Testis (tissue), 3 donors: ENCODE results near the gene RANBP17. TPM values are rescaled to one million over a fixed set of nuclear protein-coding genes. Genes with fewer than 3 reads are reported as not detected.
"Not testable (repeated sequence)": the region's sequence is repeated elsewhere in the genome, so short reads cannot be mapped to it uniquely, and the experiment has no call there.

Experiments
- DNase-seq: peaks from one replicate; pipeline ENCODE4 v3.0.0-alpha.2; 2019
- H3K27ac ChIP-seq, 2 donors: fragments of 200-600 bp; sonication (generic); one replicate each; pipeline ENCODE4 v1.5.1; 2019
- H3K27me3 ChIP-seq: fragments of 200-600 bp; sonication (generic); one replicate; pipeline ENCODE4 v1.5.1; 2019
- H3K36me3 ChIP-seq: fragments of 200-600 bp; sonication (generic); one replicate; pipeline ENCODE4 v1.5.1; 2017; ENCODE audit warnings: low read depth; ENCODE audit errors: missing control alignments
- H3K4me1 ChIP-seq: fragments of 200-600 bp; sonication (generic); one replicate; pipeline ENCODE4 v1.5.1; 2019
- H3K4me3 ChIP-seq, 2 donors: fragments of 200-600 bp; sonication (generic); one replicate each; pipeline ENCODE4 v1.5.1; 2017 to 2019
- H3K9me3 ChIP-seq: fragments of 200-600 bp; sonication (generic); one replicate; pipeline ENCODE4 v1.5.1; 2017
- POLR2A ChIP-seq: fragments of 450-650 bp; IDR thresholded peaks from one replicate; pipeline ENCODE4 v1.6.1; 2017; ENCODE audit warnings: antibody characterized with exemption, mild to moderate bottlenecking, moderate library complexity
- WGBS, 2 donors: methylation state at CpG; one replicate each; pipeline ENCODE4 v1.1.5; 2018; 5-methylcytosine and 5-hydroxymethylcytosine counted together
- intact Hi-C: fragments of 100-400 bp; cut with DNase I; formaldehyde crosslinking; loops from one replicate; pipeline ENCODE4 v1.15.1; 2023; ENCODE audit warnings: low total_unique reads
- polyA plus RNA-seq: library from polyadenylated mRNA; stranded (reverse); fragments of 350-450 nt; fragmentation: Illumina TruSeq; extraction: RNeasy Lipid Tissue Mini Kit (QIAGEN cat#74804); gene quantifications from one replicate; pipeline ENCODE4 v1.2.3, GENCODE V29; 2014; ENCODE audit warnings: low read depth, low replicate concordance; ENCODE audit not compliant: insufficient read depth
- total RNA-seq, 2 donors: library from RNA; depleted of rRNA; stranded (reverse); fragments of >200 nt; gene quantifications; one replicate each; pipeline ENCODE4 v1.2.3, GENCODE V29; 2016
- TF ChIP-seq, protein P1 (sequence below), 3 experiments: fragments of 450-650 bp in 2 of 3; fragments of 200-600 bp in 1 of 3; sonication (generic) in 1 of 3; IDR thresholded peaks; one replicate each; pipeline ENCODE4 v1.5.1; 2016 to 2019; ENCODE audit warnings: antibody characterized with exemption in 3 of 3, mild to moderate bottlenecking in 2 of 3, moderate library complexity in 1 of 3

RANBP17 gene
- total and polyA plus RNA-seq, 3 donors from 2014 or later, result 34.1 to 63.9 (median 58.2) TPM

DNA sequence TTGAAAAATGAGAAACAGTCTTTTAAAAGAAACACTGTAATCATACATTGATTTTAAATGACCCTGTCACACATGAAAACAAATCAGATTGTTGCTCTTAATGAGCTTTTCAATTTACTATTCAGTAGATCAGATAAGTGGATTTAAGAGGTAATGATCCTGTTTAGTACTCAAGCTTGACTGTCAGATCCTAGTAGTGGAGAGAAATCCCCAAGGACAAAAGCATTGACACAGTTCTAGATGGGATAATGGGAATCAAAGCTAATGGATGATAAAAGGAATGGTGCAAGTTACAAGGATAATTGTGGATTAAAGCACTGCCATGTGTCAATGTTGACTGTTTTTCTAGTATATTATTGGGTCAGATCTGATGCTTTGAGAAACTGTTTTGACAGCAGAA is 304.9 kb downstream of the RANBP17 start:
- Histone ChIP-seq H3K36me3 (no peaks in the 10 kb centered on the region), H3K4me1 (no peaks in the 10 kb centered on the region), H3K27ac (no peak overlapping the region), H3K27me3 (no peaks in the 10 kb centered on the region), H3K4me3 (no peak overlapping the region), H3K9me3 (no peaks in the 10 kb centered on the region)
- no peak for DNase-seq
- no peak for TF ChIP-seq POLR2A
- TF ChIP-seq, protein P1, sequence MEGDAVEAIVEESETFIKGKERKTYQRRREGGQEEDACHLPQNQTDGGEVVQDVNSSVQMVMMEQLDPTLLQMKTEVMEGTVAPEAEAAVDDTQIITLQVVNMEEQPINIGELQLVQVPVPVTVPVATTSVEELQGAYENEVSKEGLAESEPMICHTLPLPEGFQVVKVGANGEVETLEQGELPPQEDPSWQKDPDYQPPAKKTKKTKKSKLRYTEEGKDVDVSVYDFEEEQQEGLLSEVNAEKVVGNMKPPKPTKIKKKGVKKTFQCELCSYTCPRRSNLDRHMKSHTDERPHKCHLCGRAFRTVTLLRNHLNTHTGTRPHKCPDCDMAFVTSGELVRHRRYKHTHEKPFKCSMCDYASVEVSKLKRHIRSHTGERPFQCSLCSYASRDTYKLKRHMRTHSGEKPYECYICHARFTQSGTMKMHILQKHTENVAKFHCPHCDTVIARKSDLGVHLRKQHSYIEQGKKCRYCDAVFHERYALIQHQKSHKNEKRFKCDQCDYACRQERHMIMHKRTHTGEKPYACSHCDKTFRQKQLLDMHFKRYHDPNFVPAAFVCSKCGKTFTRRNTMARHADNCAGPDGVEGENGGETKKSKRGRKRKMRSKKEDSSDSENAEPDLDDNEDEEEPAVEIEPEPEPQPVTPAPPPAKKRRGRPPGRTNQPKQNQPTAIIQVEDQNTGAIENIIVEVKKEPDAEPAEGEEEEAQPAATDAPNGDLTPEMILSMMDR (IDR thresholded peaks at IDR 0.05), result no peak
- intact Hi-C loops, result no loop called here

DNA sequence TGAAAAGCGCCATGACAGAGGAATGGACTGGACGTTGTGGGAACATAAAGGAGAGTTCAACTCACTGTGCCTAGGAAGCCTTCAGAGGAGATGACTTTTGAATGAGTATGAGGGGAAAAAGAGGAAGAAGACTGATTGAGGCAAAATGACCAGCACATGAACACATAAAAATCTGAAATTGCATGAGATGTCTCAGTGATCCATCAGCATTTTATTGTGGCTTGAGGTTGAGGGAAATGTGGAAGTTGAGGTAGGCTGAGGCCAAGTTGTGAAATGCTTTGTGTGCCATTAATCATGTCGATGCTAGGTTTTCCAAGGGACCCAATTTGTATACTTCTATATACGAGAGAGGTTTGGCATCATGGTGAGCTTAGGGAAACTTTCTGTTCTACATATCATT is 306.4 kb downstream of the RANBP17 start:
- TF ChIP-seq, protein P1 (IDR thresholded peaks at IDR 0.05), result no peak
- no peak for TF ChIP-seq POLR2A
- H3K4me3 ChIP-seq, result no peak overlapping the region
- H3K9me3 ChIP-seq, result no peaks in the 10 kb centered on the region
- H3K27ac ChIP-seq, result no peak overlapping the region
- no peaks in the 10 kb centered on the region for H3K4me1 ChIP-seq
- intact Hi-C loops, result no loop called here
- H3K36me3 ChIP-seq, result no peaks in the 10 kb centered on the region
- WGBS, 2 donors, result 86 to 88% methylated on average over 4 of the region's 4 CpGs
- no peak for DNase-seq
- H3K27me3 ChIP-seq, result no peaks in the 10 kb centered on the region

DNA sequence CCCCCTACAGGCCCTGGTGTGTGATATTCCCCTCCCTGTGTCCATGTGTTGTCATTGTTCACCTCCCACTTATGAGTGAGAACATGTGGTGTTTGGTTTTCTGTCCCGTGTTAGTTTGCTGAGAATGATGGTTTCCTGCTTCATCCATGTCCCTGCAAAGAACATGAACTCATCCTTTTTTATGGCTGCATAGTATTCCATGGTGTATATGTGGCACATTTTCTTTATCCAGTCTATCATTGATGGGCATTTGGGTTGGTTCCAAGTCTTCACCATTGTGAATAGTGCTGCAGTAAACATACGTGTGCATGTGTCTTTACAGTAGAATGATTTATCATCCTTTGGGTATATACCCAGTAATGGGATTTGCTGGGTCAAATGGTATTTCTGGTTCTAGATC is 313.1 kb downstream of the RANBP17 start:
- H3K4me1 ChIP-seq, H3K27me3 ChIP-seq, H3K27ac ChIP-seq, H3K36me3 ChIP-seq, H3K9me3 ChIP-seq, DNase-seq, H3K4me3 ChIP-seq, intact Hi-C loops: not testable (repeated sequence)
- WGBS, 2 donors, result 96 to 97% methylated on average over 2 of the region's 2 CpGs

DNA sequence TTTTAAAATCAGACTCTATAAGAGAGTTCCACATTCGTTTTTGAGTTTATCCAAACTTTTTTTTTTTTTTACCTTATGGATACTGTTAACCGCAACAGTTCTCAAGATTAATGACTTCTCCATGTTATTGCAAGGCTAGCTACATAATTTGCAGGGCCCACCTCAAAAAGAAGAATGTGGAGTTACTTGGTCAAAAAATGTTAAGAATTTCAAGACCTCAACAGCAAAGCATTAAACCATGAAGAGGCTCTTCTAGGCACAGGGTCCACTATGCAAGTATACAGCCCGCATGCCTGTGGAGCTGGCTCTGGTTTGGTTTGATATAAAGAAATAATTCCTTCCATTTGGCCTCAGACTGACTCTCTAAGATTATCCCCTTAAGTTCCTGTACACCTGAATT is 313.9 kb downstream of the RANBP17 start:
- Histone ChIP-seq H3K27me3 (no peaks in the 10 kb centered on the region), H3K27ac (no peak overlapping the region), H3K36me3 (no peaks in the 10 kb centered on the region), H3K4me3 (no peak overlapping the region), H3K9me3 (no peaks in the 10 kb centered on the region), H3K4me1 (no peaks in the 10 kb centered on the region)
- intact Hi-C loops, result no loop called here
- DNase-seq, result no peak
- no peak for TF ChIP-seq POLR2A
- TF ChIP-seq, protein P1 (IDR thresholded peaks at IDR 0.05), result no peak
- WGBS, 2 donors, result 75 to 84% methylated on average over 3 of the region's 3 CpGs

DNA sequence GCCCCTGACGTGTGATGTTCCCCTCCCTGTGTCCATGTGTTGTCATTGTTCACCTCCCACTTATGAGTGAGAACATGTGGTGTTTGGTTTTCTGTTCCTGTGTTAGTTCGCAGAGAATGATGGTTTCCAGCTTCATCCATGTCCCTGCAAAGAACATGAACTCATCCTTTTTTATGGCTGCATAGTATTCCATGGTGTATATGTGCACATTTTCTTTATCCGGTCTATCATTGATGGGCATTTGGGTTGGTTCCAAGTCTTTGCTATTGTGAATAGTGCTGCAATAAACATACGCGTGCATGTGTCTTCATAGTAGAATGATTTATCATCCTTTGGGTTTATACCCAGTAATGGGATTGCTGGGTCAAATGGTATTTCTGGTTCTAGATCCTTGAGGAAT is 316.4 kb downstream of the RANBP17 start:
- H3K4me1 ChIP-seq, H3K27ac ChIP-seq, H3K36me3 ChIP-seq, H3K4me3 ChIP-seq, H3K9me3 ChIP-seq, H3K27me3 ChIP-seq, intact Hi-C loops, DNase-seq: not testable (repeated sequence)
- 94 to 96% methylated on average over 5 of the region's 5 CpGs for WGBS, 2 donors

DNA sequence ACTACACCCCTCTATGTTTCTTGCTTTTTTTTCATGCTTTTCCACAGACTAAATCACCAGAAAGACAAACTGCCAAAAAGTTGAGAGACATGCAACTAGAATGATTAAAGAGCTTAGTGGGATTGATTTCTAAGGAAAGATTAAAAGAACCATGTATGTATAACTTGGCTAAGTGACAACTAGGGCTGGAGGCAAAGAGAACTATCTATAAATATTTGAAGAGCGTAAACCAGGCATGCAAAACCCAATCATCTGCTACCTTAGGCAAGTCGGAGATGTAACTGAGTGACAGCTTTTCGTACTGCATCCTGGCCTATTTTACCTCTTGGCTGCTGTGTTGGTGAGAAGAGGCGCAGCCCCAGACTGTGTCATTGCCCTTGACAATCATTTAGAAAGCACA is 326.2 kb downstream of the RANBP17 start:
- Histone ChIP-seq H3K4me3 (no peak overlapping the region), H3K27me3 (no peaks in the 10 kb centered on the region), H3K4me1 (no peaks in the 10 kb centered on the region), H3K9me3 (no peaks in the 10 kb centered on the region), H3K27ac (no peak overlapping the region), H3K36me3 (no peaks in the 10 kb centered on the region)
- 87 to 95% methylated on average over 4 of the region's 4 CpGs for WGBS, 2 donors
- no peak for TF ChIP-seq POLR2A
- TF ChIP-seq, protein P1 (IDR thresholded peaks at IDR 0.05), result no peak
- DNase-seq, result no peak
- intact Hi-C loops, result no loop called here
